ENCODE results near the gene PPP1R12C.

DNA sequence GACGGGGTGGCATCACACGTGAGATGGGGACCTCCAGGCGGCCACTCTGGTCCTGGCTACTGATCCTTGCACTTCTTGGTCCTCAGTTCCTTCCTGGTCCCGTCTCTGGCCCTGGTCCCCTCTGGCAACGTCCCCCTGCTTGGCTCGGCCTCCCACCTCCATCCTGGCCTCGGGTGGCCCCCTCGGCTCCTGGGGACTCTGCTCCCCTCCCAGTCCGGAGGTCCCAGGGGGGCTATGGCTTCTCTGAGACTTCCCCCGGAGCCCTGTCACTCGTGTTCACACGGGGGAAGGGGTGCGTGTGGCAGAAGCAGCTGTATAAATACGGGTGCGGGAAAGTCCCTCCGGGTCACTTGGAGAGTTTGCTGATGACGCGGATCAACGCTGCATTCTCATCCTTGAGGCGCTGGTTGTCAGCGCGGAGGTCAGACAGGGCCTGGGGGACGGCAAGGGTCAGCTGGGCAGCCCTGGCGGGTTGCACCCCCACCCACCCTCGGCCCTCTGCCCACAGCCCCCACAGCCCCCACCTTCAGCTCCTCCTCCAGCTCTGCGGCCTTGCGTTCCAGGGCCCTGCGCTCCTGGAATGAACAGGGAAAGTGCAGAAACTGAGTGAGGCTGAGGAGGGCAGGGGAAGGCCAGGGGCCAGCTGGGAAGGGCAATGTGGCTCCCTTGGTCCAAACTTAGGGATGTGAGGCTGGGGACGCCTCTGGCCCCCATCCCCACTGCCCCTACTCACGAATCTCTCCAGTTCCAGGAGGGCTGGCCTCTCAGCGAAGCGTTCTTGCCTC, 26.1 kb downstream of the PPP1R12C start:
- TF ChIP-seq, protein P1, sequence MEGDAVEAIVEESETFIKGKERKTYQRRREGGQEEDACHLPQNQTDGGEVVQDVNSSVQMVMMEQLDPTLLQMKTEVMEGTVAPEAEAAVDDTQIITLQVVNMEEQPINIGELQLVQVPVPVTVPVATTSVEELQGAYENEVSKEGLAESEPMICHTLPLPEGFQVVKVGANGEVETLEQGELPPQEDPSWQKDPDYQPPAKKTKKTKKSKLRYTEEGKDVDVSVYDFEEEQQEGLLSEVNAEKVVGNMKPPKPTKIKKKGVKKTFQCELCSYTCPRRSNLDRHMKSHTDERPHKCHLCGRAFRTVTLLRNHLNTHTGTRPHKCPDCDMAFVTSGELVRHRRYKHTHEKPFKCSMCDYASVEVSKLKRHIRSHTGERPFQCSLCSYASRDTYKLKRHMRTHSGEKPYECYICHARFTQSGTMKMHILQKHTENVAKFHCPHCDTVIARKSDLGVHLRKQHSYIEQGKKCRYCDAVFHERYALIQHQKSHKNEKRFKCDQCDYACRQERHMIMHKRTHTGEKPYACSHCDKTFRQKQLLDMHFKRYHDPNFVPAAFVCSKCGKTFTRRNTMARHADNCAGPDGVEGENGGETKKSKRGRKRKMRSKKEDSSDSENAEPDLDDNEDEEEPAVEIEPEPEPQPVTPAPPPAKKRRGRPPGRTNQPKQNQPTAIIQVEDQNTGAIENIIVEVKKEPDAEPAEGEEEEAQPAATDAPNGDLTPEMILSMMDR (IDR thresholded peaks at IDR 0.05) = no peak
- no peak for TF ChIP-seq EP300 (IDR thresholded peaks at IDR 0.05)
- no peak for TF ChIP-seq POLR2A (IDR thresholded peaks at IDR 0.05)
- no peak for TF ChIP-seq POLR2AphosphoS5 (IDR thresholded peaks at IDR 0.05)
